Measurements from ENCODE around the gene GSX2. TPM values are rescaled to one million over a fixed set of nuclear protein-coding genes. Genes with fewer than 3 reads are reported as not detected.

Gene GSX2
- total and polyA plus RNA-seq, 2 of the 13 experiments (the other 11 are each of a cell fraction or from before 2014, with no cell fraction given), result not detected

DNA sequence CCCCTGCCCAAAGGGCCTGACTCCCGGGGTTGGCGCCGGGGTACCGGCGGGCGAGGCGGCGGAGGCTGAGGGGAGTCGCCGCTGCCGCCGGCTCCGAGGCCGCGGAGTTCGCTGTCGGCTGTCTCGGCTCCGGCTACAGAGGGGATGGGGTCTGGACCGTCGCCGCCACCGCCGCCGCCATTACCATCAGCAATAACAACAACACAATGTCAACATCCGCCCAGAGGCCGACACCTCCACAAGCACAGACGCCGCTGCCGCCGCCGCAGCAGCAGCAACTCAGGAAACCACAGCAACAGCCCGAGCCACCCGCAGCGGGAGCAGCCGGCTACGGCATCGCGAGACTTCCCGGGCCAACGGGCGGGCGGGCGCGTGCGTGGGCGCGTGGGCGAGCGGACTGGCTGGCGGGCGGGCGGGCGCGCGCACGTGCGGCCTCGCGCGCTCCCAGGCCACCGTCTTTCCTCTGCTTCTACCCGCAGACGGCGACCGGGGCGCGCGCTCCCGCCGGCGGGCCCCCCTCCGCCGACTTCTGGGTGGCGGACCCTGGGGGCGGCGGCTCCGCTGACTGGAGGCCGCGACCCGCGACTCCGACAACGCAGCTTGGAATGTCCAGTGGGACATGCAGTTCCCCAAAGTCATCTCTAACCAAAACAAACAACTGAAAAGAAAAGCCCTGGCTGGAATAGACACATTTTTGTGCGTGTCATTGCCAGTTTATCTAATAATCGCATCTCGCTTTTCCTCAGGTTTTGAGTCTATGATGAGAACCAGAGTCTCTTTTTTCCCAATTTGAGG, 35.4 kb upstream of the GSX2 start, which contains the start of gene CHIC2 (continued):
- TF ChIP-seq, protein P1, sequence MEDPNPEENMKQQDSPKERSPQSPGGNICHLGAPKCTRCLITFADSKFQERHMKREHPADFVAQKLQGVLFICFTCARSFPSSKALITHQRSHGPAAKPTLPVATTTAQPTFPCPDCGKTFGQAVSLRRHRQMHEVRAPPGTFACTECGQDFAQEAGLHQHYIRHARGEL (CRISPR knock-in tag; IDR thresholded peaks at IDR 0.05), result no peak
- TF ChIP-seq, protein P2, sequence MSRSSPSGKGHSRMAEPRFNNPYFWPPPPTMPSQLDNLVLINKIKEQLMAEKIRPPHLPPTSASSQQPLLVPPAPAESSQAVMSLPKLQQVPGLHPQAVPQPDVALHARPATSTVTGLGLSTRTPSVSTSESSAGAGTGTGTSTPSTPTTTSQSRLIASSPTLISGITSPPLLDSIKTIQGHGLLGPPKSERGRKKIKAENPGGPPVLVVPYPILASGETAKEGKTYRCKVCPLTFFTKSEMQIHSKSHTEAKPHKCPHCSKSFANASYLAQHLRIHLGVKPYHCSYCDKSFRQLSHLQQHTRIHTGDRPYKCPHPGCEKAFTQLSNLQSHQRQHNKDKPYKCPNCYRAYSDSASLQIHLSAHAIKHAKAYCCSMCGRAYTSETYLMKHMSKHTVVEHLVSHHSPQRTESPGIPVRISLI (CRISPR knock-in tag; IDR thresholded peaks at IDR 0.05; ENCODE audit: borderline replicate concordance), result peak; percentile 13; the same call in 1 of the 2 replicates
- TF ChIP-seq KDM5A (IDR thresholded peaks at IDR 0.05; ENCODE audit: borderline replicate concordance, low read length) (peak; percentile 65), FOXC1 (CRISPR knock-in tag; IDR thresholded peaks at IDR 0.05; ENCODE audit: borderline replicate concordance) (peak; percentile 20; the same call in 1 of the 2 replicates), GABPB1 (CRISPR knock-in tag; IDR thresholded peaks at IDR 0.05) (peak; percentile 88), HNRNPLL (IDR thresholded peaks at IDR 0.05; ENCODE audit: low read depth, low read length, poor library complexity, severe bottlenecking) (peak; percentile 95), KAT8 (CRISPR knock-in tag; IDR thresholded peaks at IDR 0.05) (peak; percentile 75), NR2F6 (IDR thresholded peaks at IDR 0.05) (no peak), NR2F6 (CRISPR knock-in tag; IDR thresholded peaks at IDR 0.05) (peak; percentile 13; the same call in 1 of the 2 replicates), NFKB2 (CRISPR knock-in tag; IDR thresholded peaks at IDR 0.05; ENCODE audit: borderline replicate concordance) (peak; percentile 32; the same call in 1 of the 2 replicates), ATF7-NPFF (CRISPR knock-in tag; IDR thresholded peaks at IDR 0.05; ENCODE audit: low read depth) (0 out of 2 replicates have a peak, but pooled peaks have one; percentile 50), ZNF331 (CRISPR knock-in tag; IDR thresholded peaks at IDR 0.05) (peak; percentile 39; the same call in 1 of the 2 replicates), ZNF546 (CRISPR knock-in tag; conservative IDR thresholded peaks at IDR 0.05) (no peak), ZFP90 (CRISPR knock-in tag; IDR thresholded peaks at IDR 0.05; ENCODE audit: borderline replicate concordance) (peak; percentile 54; the same call in 1 of the 2 replicates), MED1 (CRISPR knock-in tag; IDR thresholded peaks at IDR 0.05) (0 out of 2 replicates have a peak, but pooled peaks have one; percentile 69), NONO (IDR thresholded peaks at IDR 0.05) (no peak), NONO (CRISPR knock-in tag; conservative IDR thresholded peaks at IDR 0.05) (0 out of 2 replicates have a peak, but pooled peaks have one; percentile 30), RFX5 (IDR thresholded peaks at IDR 0.05; ENCODE audit: low read depth, low read length) (peak; percentile 63), KMT2B (CRISPR knock-in tag; IDR thresholded peaks at IDR 0.05) (peak; percentile 77), SMAD1 (CRISPR knock-in tag; IDR thresholded peaks at IDR 0.05; ENCODE audit: borderline replicate concordance, low read depth) (peak; percentile 65; the same call in 1 of the 2 replicates), SAFB2 (CRISPR knock-in tag; IDR thresholded peaks at IDR 0.05; ENCODE audit: borderline replicate concordance, low read depth) (peak; percentile 88), SIX1 (CRISPR knock-in tag; IDR thresholded peaks at IDR 0.05; ENCODE audit: borderline replicate concordance) (no peak)
- TF ChIP-seq, protein P3, sequence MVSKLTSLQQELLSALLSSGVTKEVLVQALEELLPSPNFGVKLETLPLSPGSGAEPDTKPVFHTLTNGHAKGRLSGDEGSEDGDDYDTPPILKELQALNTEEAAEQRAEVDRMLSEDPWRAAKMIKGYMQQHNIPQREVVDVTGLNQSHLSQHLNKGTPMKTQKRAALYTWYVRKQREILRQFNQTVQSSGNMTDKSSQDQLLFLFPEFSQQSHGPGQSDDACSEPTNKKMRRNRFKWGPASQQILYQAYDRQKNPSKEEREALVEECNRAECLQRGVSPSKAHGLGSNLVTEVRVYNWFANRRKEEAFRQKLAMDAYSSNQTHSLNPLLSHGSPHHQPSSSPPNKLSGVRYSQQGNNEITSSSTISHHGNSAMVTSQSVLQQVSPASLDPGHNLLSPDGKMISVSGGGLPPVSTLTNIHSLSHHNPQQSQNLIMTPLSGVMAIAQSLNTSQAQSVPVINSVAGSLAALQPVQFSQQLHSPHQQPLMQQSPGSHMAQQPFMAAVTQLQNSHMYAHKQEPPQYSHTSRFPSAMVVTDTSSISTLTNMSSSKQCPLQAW (CRISPR knock-in tag; IDR thresholded peaks at IDR 0.05), result no peak
- TF ChIP-seq, protein P4, sequence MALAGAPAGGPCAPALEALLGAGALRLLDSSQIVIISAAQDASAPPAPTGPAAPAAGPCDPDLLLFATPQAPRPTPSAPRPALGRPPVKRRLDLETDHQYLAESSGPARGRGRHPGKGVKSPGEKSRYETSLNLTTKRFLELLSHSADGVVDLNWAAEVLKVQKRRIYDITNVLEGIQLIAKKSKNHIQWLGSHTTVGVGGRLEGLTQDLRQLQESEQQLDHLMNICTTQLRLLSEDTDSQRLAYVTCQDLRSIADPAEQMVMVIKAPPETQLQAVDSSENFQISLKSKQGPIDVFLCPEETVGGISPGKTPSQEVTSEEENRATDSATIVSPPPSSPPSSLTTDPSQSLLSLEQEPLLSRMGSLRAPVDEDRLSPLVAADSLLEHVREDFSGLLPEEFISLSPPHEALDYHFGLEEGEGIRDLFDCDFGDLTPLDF (CRISPR knock-in tag; IDR thresholded peaks at IDR 0.05), result 0 out of 2 replicates have a peak, but pooled peaks have one; percentile 41
- TF ChIP-seq, protein P5, sequence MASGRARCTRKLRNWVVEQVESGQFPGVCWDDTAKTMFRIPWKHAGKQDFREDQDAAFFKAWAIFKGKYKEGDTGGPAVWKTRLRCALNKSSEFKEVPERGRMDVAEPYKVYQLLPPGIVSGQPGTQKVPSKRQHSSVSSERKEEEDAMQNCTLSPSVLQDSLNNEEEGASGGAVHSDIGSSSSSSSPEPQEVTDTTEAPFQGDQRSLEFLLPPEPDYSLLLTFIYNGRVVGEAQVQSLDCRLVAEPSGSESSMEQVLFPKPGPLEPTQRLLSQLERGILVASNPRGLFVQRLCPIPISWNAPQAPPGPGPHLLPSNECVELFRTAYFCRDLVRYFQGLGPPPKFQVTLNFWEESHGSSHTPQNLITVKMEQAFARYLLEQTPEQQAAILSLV (CRISPR knock-in tag; IDR thresholded peaks at IDR 0.05; ENCODE audit: borderline replicate concordance), result peak; percentile 44; the same call in 1 of the 2 replicates

Measured in HepG2 (cell line).